T follicular helper cell (primary cell): ENCODE results near the gene PPP2R5C.

Source experiments
- DNase-seq: peaks from one replicate; pipeline ENCODE4 v3.0.0-alpha.2; 2020; ENCODE audit warnings: low read depth

Gene PPP2R5C

GRCh38 chr14:101840649-101841369 lies 79.3 kb downstream of the PPP2R5C start:
- no peak for DNase-seq

- no peak for DNase-seq
Observed at GRCh38 chr14:101843038-101843437, 81.5 kb downstream of the PPP2R5C start.

- peak; percentile 58 for DNase-seq
Observed at GRCh38 chr14:101843665-101844064, 82.2 kb downstream of the PPP2R5C start.

- DNase-seq = no peak
Observed at GRCh38 chr14:101844219-101844618, 82.7 kb downstream of the PPP2R5C start.

- no peak for DNase-seq
Observed at GRCh38 chr14:101844751-101845150, 83.2 kb downstream of the PPP2R5C start.

- no peak for DNase-seq
Observed at GRCh38 chr14:101845496-101845895, 84.0 kb downstream of the PPP2R5C start.

GRCh38 chr14:101845896-101846295 lies 84.4 kb downstream of the PPP2R5C start:
- no peak for DNase-seq

- no peak for DNase-seq
Observed at GRCh38 chr14:101849125-101849524, 87.6 kb downstream of the PPP2R5C start.

GRCh38 chr14:101849640-101850039 lies 88.1 kb downstream of the PPP2R5C start:
- no peak for DNase-seq

- DNase-seq = no peak
Observed at GRCh38 chr14:101851183-101851582, 89.7 kb downstream of the PPP2R5C start.

GRCh38 chr14:101851736-101852405 lies 90.4 kb downstream of the PPP2R5C start:
- no peak for DNase-seq

- DNase-seq = no peak
Observed at GRCh38 chr14:101852785-101853184, 91.3 kb downstream of the PPP2R5C start.

- no peak for DNase-seq
Observed at GRCh38 chr14:101853455-101854018, 92.0 kb downstream of the PPP2R5C start.

- no peak for DNase-seq
Observed at GRCh38 chr14:101854366-101854765, 92.9 kb downstream of the PPP2R5C start.

- no peak for DNase-seq
Observed at GRCh38 chr14:101855958-101856357, 94.4 kb downstream of the PPP2R5C start.

GRCh38 chr14:101856536-101856935 lies 95.0 kb downstream of the PPP2R5C start:
- no peak for DNase-seq

GRCh38 chr14:101857226-101857625 lies 95.7 kb downstream of the PPP2R5C start:
- no peak for DNase-seq

GRCh38 chr14:101858791-101859537 lies 97.5 kb downstream of the PPP2R5C start:
- DNase-seq = no peak

GRCh38 chr14:101859538-101859902 lies 98.0 kb downstream of the PPP2R5C start:
- DNase-seq = no peak

GRCh38 chr14:101859958-101860357 lies 98.4 kb downstream of the PPP2R5C start:
- DNase-seq = no peak

- no peak for DNase-seq
Observed at GRCh38 chr14:101861464-101861863, 100.0 kb downstream of the PPP2R5C start.

GRCh38 chr14:101862177-101862576 lies 100.7 kb downstream of the PPP2R5C start:
- DNase-seq = no peak

GRCh38 chr14:101862711-101863110 lies 101.2 kb downstream of the PPP2R5C start:
- no peak for DNase-seq
